ENCODE data around the gene ZFP90.

DNA sequence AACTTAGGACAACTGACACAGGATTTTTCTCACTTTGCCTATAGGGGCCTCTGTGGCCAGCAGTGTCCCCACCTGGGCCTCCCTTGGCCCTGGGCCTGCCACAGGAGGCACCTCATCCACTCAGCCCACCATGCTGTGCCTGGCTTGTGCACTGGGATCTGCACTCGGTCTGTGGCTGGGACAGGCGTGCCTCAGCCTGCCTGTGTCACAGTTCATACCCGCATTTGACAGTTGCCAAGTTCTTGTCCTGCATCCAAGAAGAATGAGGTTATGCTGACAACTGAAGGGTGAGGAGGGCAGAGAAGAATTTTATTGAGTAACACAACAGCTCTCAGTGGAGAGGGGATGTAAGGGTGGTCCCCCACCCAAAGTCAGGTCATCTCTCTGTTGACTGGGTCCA is 36.0 kb downstream of the ZFP90 start:
- TF ChIP-seq, protein P1, sequence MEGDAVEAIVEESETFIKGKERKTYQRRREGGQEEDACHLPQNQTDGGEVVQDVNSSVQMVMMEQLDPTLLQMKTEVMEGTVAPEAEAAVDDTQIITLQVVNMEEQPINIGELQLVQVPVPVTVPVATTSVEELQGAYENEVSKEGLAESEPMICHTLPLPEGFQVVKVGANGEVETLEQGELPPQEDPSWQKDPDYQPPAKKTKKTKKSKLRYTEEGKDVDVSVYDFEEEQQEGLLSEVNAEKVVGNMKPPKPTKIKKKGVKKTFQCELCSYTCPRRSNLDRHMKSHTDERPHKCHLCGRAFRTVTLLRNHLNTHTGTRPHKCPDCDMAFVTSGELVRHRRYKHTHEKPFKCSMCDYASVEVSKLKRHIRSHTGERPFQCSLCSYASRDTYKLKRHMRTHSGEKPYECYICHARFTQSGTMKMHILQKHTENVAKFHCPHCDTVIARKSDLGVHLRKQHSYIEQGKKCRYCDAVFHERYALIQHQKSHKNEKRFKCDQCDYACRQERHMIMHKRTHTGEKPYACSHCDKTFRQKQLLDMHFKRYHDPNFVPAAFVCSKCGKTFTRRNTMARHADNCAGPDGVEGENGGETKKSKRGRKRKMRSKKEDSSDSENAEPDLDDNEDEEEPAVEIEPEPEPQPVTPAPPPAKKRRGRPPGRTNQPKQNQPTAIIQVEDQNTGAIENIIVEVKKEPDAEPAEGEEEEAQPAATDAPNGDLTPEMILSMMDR (IDR thresholded peaks at IDR 0.05; ENCODE audit: low read depth, low read length): no peak
- no peak for TF ChIP-seq EZH2phosphoT487 (IDR thresholded peaks at IDR 0.05; ENCODE audit: low read depth)
